ENCODE measurements around the gene RRP12. TPM values are rescaled to one million over a fixed set of nuclear protein-coding genes. Genes with fewer than 3 reads are reported as not detected.

The RRP12 gene
- total RNA-seq, 1 donor from 2014 or later: 6.1 TPM

- no peak overlapping the region for H2AFZ ChIP-seq (replicated peaks)
- no peaks in the 10 kb centered on the region for H3K4me1 Mint-ChIP-seq
- TF ChIP-seq EZH2phosphoT487 (IDR thresholded peaks at IDR 0.05) (no peak), CTCF (IDR thresholded peaks at IDR 0.05) (no peak), EZH2 (IDR thresholded peaks at IDR 0.05) (no peak)
- H3K27ac ChIP-seq: no peak overlapping the region
- no peaks in the 10 kb centered on the region for H3K4me1 ChIP-seq
- H4K20me1 ChIP-seq (ENCODE audit: low read depth): no peaks in the 10 kb centered on the region
- H3K36me3 ChIP-seq: no peaks in the 10 kb centered on the region
- H3K36me3 Mint-ChIP-seq: peaks cover 12% of the 10 kb centered on the region
- no peaks in the 10 kb centered on the region for H3K27me3 ChIP-seq
- H3K9ac ChIP-seq: no peak overlapping the region
- H3K79me2 ChIP-seq (ENCODE audit: low read depth): no peaks in the 10 kb centered on the region
- no peak overlapping the region for H3K27ac Mint-ChIP-seq
- no peaks in the 10 kb centered on the region for H3K9me3 ChIP-seq (ENCODE audit: low read depth)
- no peak overlapping the region for H3K4me2 ChIP-seq
- H3K9me3 Mint-ChIP-seq: no peaks in the 10 kb centered on the region
- peaks cover 2% of the 10 kb centered on the region for H3K27me3 Mint-ChIP-seq (ENCODE audit: insufficient read depth, low read depth)
- no peaks in the 10 kb centered on the region for H3F3A ChIP-seq (ENCODE audit: low read depth)
- H3K4me3 ChIP-seq: no peak overlapping the region
- no peak for DNase-seq (ENCODE audit: low spot score)
- no peak overlapping the region for H3K4me3 Mint-ChIP-seq
These were observed 28.8 kb downstream of the RRP12 start for GRCh38 chr10:97372233-97372875.

- H3K27ac ChIP-seq: no peak overlapping the region
- Mint-ChIP-seq H3K4me3 (no peak overlapping the region), H3K36me3 (peaks cover 13% of the 10 kb centered on the region)
These were observed 29.4 kb downstream of the RRP12 start for GRCh38 chr10:97371696-97372095.

GRCh38 chr10:97367126-97367649 is 34.0 kb downstream of the RRP12 start:
- H3K4me1 ChIP-seq: no peaks in the 10 kb centered on the region
- no peak overlapping the region for H3K27ac ChIP-seq
- H3K4me2 ChIP-seq: no peak overlapping the region
- no peak for TF ChIP-seq EZH2 (IDR thresholded peaks at IDR 0.05)
- no peaks in the 10 kb centered on the region for H4K20me1 ChIP-seq (ENCODE audit: low read depth)
- peak overlapping the region; percentile 64 for H3K27ac Mint-ChIP-seq
- no peak for DNase-seq (ENCODE audit: low spot score)
- H3K36me3 Mint-ChIP-seq: peaks cover 12% of the 10 kb centered on the region
- H3F3A ChIP-seq (ENCODE audit: low read depth): no peaks in the 10 kb centered on the region
- no peaks in the 10 kb centered on the region for H3K4me1 Mint-ChIP-seq
- no peaks in the 10 kb centered on the region for H3K9me3 ChIP-seq (ENCODE audit: low read depth)
- H3K36me3 ChIP-seq: no peaks in the 10 kb centered on the region
- H3K9ac ChIP-seq: no peak overlapping the region
- peaks cover 2% of the 10 kb centered on the region for H3K27me3 Mint-ChIP-seq (ENCODE audit: insufficient read depth, low read depth)
- H3K27me3 ChIP-seq: no peaks in the 10 kb centered on the region
- no peaks in the 10 kb centered on the region for H3K9me3 Mint-ChIP-seq
- H3K79me2 ChIP-seq (ENCODE audit: low read depth): no peaks in the 10 kb centered on the region
- H2AFZ ChIP-seq (replicated peaks): no peak overlapping the region
- H3K4me3 Mint-ChIP-seq: no peak overlapping the region
- H3K4me3 ChIP-seq: no peak overlapping the region

More at GRCh38 chr10:97371696-97372095, 29.4 kb downstream of the RRP12 start:
- Mint-ChIP-seq H3K9me3 (no peaks in the 10 kb centered on the region), H3K27me3 (ENCODE audit: insufficient read depth, low read depth) (peaks cover 2% of the 10 kb centered on the region), H3K27ac (peak overlapping the region; percentile 87), H3K4me1 (no peaks in the 10 kb centered on the region)
- TF ChIP-seq EZH2 (IDR thresholded peaks at IDR 0.05) (no peak), CTCF (IDR thresholded peaks at IDR 0.05) (no peak), EZH2phosphoT487 (IDR thresholded peaks at IDR 0.05) (no peak)
- Histone ChIP-seq H2AFZ (replicated peaks) (no peak overlapping the region), H3K4me1 (no peaks in the 10 kb centered on the region), H3K36me3 (no peaks in the 10 kb centered on the region), H3K4me3 (no peak overlapping the region), H3K9me3 (ENCODE audit: low read depth) (no peaks in the 10 kb centered on the region), H4K20me1 (ENCODE audit: low read depth) (no peaks in the 10 kb centered on the region), H3K79me2 (ENCODE audit: low read depth) (no peaks in the 10 kb centered on the region), H3K4me2 (no peak overlapping the region), H3K9ac (no peak overlapping the region), H3F3A (ENCODE audit: low read depth) (no peaks in the 10 kb centered on the region), H3K27me3 (no peaks in the 10 kb centered on the region)
- no peak for DNase-seq (ENCODE audit: low spot score)

- no peak overlapping the region for H2AFZ ChIP-seq (replicated peaks)
- H3K4me3 ChIP-seq: no peak overlapping the region
- no peak overlapping the region for H3K27ac ChIP-seq
- H3K27me3 ChIP-seq: no peaks in the 10 kb centered on the region
- no peaks in the 10 kb centered on the region for H3F3A ChIP-seq (ENCODE audit: low read depth)
- no peaks in the 10 kb centered on the region for H3K4me1 ChIP-seq
- no peaks in the 10 kb centered on the region for H4K20me1 ChIP-seq (ENCODE audit: low read depth)
- Mint-ChIP-seq H3K36me3 (peaks cover 9% of the 10 kb centered on the region), H3K27ac (no peak overlapping the region), H3K27me3 (ENCODE audit: insufficient read depth, low read depth) (peaks cover 2% of the 10 kb centered on the region), H3K9me3 (no peaks in the 10 kb centered on the region), H3K4me3 (no peak overlapping the region), H3K4me1 (no peaks in the 10 kb centered on the region)
- H3K4me2 ChIP-seq: no peak overlapping the region
- H3K9ac ChIP-seq: no peak overlapping the region
- no peaks in the 10 kb centered on the region for H3K9me3 ChIP-seq (ENCODE audit: low read depth)
- H3K36me3 ChIP-seq: no peaks in the 10 kb centered on the region
- H3K79me2 ChIP-seq (ENCODE audit: low read depth): no peaks in the 10 kb centered on the region
- TF ChIP-seq EZH2 (IDR thresholded peaks at IDR 0.05) (no peak), EZH2phosphoT487 (IDR thresholded peaks at IDR 0.05) (no peak), CTCF (IDR thresholded peaks at IDR 0.05) (no peak)
- no peak for DNase-seq (ENCODE audit: low spot score)
These were observed 34.6 kb downstream of the RRP12 start for GRCh38 chr10:97366572-97366971.

Measured in neural progenitor cell (in vitro differentiated cells).